Right atrium auricular region (tissue), 2 donors: ENCODE data around the gene SLC19A1. TPM values are rescaled to one million over a fixed set of nuclear protein-coding genes. Genes with fewer than 3 reads are reported as not detected.

Source experiments
- DNase-seq: peaks from one replicate; pipeline ENCODE4 v3.0.0-alpha.2; 2019; ENCODE audit warnings: low spot score
- H3K27ac ChIP-seq, 2 donors: fragments of 200-600 bp; sonication (generic); 1 replicate in 1 of 2; 2 replicates in 1 of 2; pipeline ENCODE4 v1.5.1; 2016 to 2019
- H3K27me3 ChIP-seq, 2 donors: fragments of 200-600 bp; sonication (generic); one replicate each; pipeline versions ENCODE4 v1.5.1 to v1.6.0; 2017 to 2019
- H3K36me3 ChIP-seq: fragments of 200-600 bp; sonication (generic); one replicate; pipeline ENCODE4 v1.5.1; 2016
- H3K4me1 ChIP-seq, 2 donors: fragments of 200-600 bp; sonication (generic); one replicate each; pipeline versions ENCODE4 v1.5.1 to v1.6.0; 2017 to 2019
- H3K4me3 ChIP-seq, 2 donors: fragments of 200-600 bp; sonication (generic); 1 replicate in 1 of 2; 2 replicates in 1 of 2; pipeline ENCODE4 v1.5.1; 2017 to 2019; ENCODE audit warnings: mild to moderate bottlenecking in 1 of 2, moderate library complexity in 1 of 2
- H3K9me3 ChIP-seq, 2 donors: fragments of 200-600 bp; sonication (generic); one replicate each; pipeline ENCODE4 v1.5.1; 2019
- CTCF ChIP-seq, 2 donors: fragments of 200-600 bp; sonication (generic); IDR thresholded peaks; one replicate each; pipeline ENCODE4 v1.5.1; 2019; ENCODE audit warnings: antibody characterized with exemption in 2 of 2
- total RNA-seq, 2 donors: library from RNA; depleted of rRNA; stranded (reverse); fragments of >200 nt; gene quantifications; one replicate each; pipeline ENCODE4 v1.1.0, GENCODE V29; 2016

SLC19A1 gene
- total RNA-seq, 2 donors from 2014 or later = 2.2 to 5.3 TPM

- H3K4me3 ChIP-seq = no peak overlapping the region
- no peak overlapping the region for H3K27ac ChIP-seq
- no peaks in the 10 kb centered on the region for H3K36me3 ChIP-seq
- no peak for DNase-seq
- H3K27me3 ChIP-seq = no peaks in the 10 kb centered on the region
- peaks cover 0 to 53% of the 10 kb centered on the region in 2 donors for H3K4me1 ChIP-seq
- TF ChIP-seq CTCF (IDR thresholded peaks at IDR 0.05) = no peak
- peaks cover 0 to 16% of the 10 kb centered on the region in 2 donors for H3K9me3 ChIP-seq
These were observed 84.9 kb downstream of the SLC19A1 start for GRCh38 chr21:45457161-45457831.

DNA sequence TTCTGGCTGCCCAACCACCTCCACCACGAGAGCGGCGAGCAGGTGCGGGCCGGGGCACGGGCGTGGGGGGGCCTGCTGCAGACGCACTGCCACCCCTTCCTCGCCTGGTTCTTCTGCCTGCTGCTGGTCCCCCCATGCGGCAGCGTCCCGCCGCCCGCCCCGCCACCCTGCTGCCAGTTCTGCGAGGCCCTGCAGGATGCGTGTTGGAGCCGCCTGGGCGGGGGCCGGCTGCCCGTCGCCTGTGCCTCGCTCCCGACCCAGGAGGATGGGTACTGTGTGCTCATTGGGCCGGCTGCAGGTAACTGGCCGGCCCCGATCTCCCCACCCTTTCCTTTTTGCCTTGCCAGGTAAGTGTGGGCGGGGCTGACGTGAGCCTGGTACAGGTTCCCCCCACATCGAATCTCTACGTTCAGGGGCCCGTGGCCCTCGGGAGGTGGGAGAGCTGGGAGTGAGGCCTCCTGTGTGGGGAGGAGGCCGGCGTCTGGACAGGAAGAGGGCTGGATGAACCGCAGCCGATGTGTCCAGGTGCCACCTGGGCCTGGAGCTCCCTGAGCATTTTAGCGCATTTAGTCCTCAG, 85.6 kb downstream of the SLC19A1 start:
- no peak for DNase-seq
- peaks cover 0 to 53% of the 10 kb centered on the region in 2 donors for H3K4me1 ChIP-seq
- no peaks in the 10 kb centered on the region for H3K27me3 ChIP-seq
- no peak overlapping the region for H3K27ac ChIP-seq
- peak overlapping the region in 1 of 2 donors; percentile 45 for H3K4me3 ChIP-seq
- H3K9me3 ChIP-seq = peaks cover 0 to 10% of the 10 kb centered on the region in 2 donors
- H3K36me3 ChIP-seq = no peaks in the 10 kb centered on the region
- TF ChIP-seq CTCF (IDR thresholded peaks at IDR 0.05) = no peak

DNA sequence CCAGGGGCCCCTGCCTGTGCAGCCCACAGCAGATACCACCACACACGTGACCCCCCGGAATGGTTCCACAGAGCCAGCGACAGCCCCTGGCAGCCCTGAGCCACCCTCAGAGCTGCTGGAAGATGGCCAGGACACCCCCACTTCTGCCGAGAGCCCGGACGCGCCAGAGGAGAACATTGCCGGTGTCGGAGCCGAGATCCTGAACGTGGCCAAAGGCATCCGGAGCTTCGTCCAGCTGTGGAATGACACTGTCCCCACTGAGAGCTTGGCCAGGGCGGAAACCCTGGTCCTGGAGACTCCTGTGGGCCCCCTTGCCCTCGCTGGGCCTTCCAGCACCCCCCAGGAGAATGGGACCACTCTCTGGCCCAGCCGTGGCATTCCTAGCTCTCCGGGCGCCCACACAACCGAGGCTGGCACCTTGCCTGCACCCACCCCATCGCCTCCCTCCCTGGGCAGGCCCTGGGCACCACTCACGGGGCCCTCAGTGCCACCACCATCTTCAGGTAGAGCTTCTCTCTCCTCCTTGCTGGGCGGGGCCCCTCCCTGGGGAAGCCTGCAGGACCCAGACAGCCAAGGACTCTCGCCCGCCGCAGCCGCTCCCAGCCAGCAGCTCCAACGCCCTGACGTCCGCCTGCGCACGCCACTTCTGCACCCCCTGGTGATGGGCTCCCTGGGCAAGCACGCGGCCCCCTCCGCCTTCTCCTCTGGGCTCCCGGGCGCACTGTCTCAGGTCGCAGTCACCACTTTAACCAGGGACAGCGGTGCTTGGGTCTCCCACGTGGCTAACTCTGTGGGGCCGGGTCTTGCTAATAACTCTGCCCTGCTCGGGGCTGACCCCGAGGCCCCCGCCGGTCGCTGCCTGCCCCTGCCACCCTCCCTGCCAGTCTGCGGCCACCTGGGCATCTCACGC, 86.3 kb downstream of the SLC19A1 start:
- TF ChIP-seq CTCF (IDR thresholded peaks at IDR 0.05) = no peak
- H3K36me3 ChIP-seq = no peaks in the 10 kb centered on the region
- no peaks in the 10 kb centered on the region for H3K27me3 ChIP-seq
- no peak for DNase-seq
- H3K4me1 ChIP-seq = peaks cover 0 to 53% of the 10 kb centered on the region in 2 donors
- H3K9me3 ChIP-seq = peaks cover 0 to 3% of the 10 kb centered on the region in 2 donors
- peak overlapping the region in 1 of 2 donors; percentile 33 for H3K27ac ChIP-seq
- H3K4me3 ChIP-seq = peak overlapping the region; percentile 29 to 45

DNA sequence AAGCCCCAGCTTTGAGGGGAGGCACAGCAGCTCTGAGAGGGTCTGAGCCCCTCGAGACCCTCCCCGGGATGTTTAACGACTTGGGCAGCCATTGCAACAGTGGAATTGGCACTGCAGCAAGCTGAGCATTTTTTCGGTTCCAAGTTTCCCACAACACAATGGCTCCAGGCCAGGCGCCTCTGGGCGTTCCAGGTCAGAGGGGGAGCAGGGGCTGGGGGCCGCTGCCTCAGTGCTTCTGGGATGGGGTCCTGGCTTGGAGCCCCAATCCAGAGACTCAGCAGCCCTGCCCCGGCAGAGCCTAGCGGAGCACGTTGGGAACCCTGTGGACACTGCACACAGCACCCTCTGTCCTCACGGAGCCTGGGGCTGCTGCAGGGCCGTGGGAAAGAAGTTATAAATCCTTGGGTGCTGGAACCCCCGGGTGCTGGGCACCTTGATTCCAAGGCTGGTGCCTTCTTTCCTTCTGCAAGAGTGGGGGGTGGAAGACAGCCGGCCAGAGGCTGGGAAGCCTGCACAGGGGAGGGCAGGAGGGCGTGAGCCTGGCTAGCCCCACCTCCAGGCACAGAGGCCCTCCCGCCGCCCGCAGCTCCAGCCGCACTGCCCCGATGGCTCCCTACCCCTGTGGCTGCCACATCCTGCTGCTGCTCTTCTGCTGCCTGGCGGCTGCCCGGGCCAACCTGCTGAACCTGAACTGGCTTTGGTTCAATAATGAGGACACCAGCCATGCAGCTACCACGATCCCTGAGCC, 87.1 kb downstream of the SLC19A1 start:
- Histone ChIP-seq H3K4me1 (peaks cover 0 to 47% of the 10 kb centered on the region in 2 donors), H3K9me3 (no peaks in the 10 kb centered on the region), H3K27ac (peak overlapping the region in 1 of 2 donors; percentile 33), H3K36me3 (no peaks in the 10 kb centered on the region), H3K4me3 (peak overlapping the region; percentile 29 to 45), H3K27me3 (no peaks in the 10 kb centered on the region)
- no peak for DNase-seq
- no peak for TF ChIP-seq CTCF (IDR thresholded peaks at IDR 0.05)
